ENCODE results near the gene PTPN13. TPM values are rescaled to one million over a fixed set of nuclear protein-coding genes. Genes with fewer than 3 reads are reported as not detected.

Gene PTPN13
- total RNA-seq, 1 donor from 2014 or later: 5.6 TPM

- Mint-ChIP-seq H3K27me3 (ENCODE audit: unreplicated experiment) (no peaks in the 10 kb centered on the region), H3K27ac (ENCODE audit: unreplicated experiment) (no peak overlapping the region), H3K4me3 (ENCODE audit: unreplicated experiment) (no peak overlapping the region), H3K36me3 (ENCODE audit: low read depth, unreplicated experiment) (peaks cover 5% of the 10 kb centered on the region), H3K4me1 (ENCODE audit: unreplicated experiment) (no peaks in the 10 kb centered on the region), H3K9me3 (ENCODE audit: unreplicated experiment) (no peaks in the 10 kb centered on the region)
- no peak for DNase-seq (ENCODE audit: low spot score)
- TF ChIP-seq CTCF (IDR thresholded peaks at IDR 0.05; ENCODE audit: unreplicated experiment): no peak
These were observed 194.7 kb downstream of the PTPN13 start for GRCh38 chr4:86788826-86789225.

DNA sequence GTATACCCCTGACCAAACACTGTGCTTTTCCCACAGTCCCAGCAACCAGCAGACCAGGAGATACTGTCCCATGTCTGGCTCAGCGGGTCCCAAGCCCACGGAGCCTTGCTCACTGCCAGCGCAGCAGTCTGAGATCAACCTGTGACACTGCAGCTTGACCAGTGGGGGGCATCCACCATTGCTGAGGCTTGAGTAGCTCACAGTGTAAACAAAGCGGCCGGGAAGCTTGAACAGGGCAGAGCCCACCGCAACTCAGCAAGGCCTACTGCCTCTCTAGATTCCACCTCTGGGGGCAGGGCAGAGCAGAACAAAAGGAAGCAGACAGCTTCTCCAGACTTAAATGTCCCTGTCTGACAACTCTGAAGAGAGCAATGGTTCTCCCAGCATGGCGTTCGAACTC lies 197.0 kb downstream of the PTPN13 start:
- no peaks in the 10 kb centered on the region for H3K9me3 Mint-ChIP-seq (ENCODE audit: unreplicated experiment)
- peaks cover 5% of the 10 kb centered on the region for H3K36me3 Mint-ChIP-seq (ENCODE audit: low read depth, unreplicated experiment)
- H3K4me1 Mint-ChIP-seq (ENCODE audit: unreplicated experiment): no peaks in the 10 kb centered on the region
- no peak overlapping the region for H3K4me3 Mint-ChIP-seq (ENCODE audit: unreplicated experiment)
- peak; percentile 8 for DNase-seq (ENCODE audit: low spot score)
- no peak for TF ChIP-seq CTCF (IDR thresholded peaks at IDR 0.05; ENCODE audit: unreplicated experiment)
- H3K27ac Mint-ChIP-seq (ENCODE audit: unreplicated experiment): no peak overlapping the region
- peaks cover 2% of the 10 kb centered on the region for H3K27me3 Mint-ChIP-seq (ENCODE audit: unreplicated experiment)

- H3K4me1 Mint-ChIP-seq (ENCODE audit: unreplicated experiment): no peaks in the 10 kb centered on the region
- no peak for DNase-seq (ENCODE audit: low spot score)
- no peaks in the 10 kb centered on the region for H3K27me3 Mint-ChIP-seq (ENCODE audit: unreplicated experiment)
- H3K4me3 Mint-ChIP-seq (ENCODE audit: unreplicated experiment): no peak overlapping the region
- no peak overlapping the region for H3K27ac Mint-ChIP-seq (ENCODE audit: unreplicated experiment)
- no peaks in the 10 kb centered on the region for H3K9me3 Mint-ChIP-seq (ENCODE audit: unreplicated experiment)
- H3K36me3 Mint-ChIP-seq (ENCODE audit: low read depth, unreplicated experiment): no peaks in the 10 kb centered on the region
- TF ChIP-seq CTCF (IDR thresholded peaks at IDR 0.05; ENCODE audit: unreplicated experiment): no peak
These were observed 215.7 kb downstream of the PTPN13 start for GRCh38 chr4:86809809-86810208.

DNA sequence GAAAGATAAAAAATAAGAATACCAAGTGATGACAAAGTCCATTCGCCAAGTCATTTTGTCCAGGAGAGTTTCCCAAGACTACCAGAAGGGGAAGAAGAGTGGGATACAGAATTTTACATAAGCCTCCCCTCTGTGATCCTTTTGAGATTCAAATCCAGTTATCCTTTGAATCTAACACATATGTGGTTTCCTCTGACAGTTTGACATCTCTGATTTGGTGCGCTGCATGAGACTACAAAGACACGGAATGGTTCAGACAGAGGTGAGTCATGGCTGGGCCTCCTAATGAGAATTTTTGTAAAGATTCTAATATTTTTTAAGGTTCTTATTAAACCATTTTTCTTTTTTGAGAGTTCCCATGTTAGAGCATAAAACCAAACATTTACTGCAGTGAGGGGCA lies 216.7 kb downstream of the PTPN13 start:
- H3K27ac Mint-ChIP-seq (ENCODE audit: unreplicated experiment): no peak overlapping the region
- H3K9me3 Mint-ChIP-seq (ENCODE audit: unreplicated experiment): no peaks in the 10 kb centered on the region
- H3K27me3 Mint-ChIP-seq (ENCODE audit: unreplicated experiment): no peaks in the 10 kb centered on the region
- no peak overlapping the region for H3K4me3 Mint-ChIP-seq (ENCODE audit: unreplicated experiment)
- no peak for TF ChIP-seq CTCF (IDR thresholded peaks at IDR 0.05; ENCODE audit: unreplicated experiment)
- no peak for DNase-seq (ENCODE audit: low spot score)
- no peaks in the 10 kb centered on the region for H3K36me3 Mint-ChIP-seq (ENCODE audit: low read depth, unreplicated experiment)
- H3K4me1 Mint-ChIP-seq (ENCODE audit: unreplicated experiment): no peaks in the 10 kb centered on the region

DNA sequence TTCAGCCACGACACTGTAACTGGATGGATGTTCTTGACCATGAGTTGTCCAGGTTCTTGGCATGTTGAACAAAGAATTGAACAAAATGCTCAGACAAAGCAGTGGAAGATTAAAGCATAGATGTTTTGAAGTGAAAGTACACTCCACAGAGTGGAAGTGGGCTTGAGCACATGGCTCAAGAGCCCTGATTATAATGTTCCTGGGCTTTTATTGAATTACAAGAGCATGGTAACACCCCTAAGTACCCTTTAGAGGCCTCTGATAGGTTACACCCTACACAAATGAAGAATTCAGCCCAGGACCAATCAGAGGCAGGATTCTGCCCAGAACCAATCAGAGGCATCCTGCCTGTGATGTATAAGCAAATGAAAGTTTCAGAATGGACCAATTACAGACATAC lies 221.5 kb downstream of the PTPN13 start:
- Mint-ChIP-seq H3K4me1 (ENCODE audit: unreplicated experiment) (no peaks in the 10 kb centered on the region), H3K36me3 (ENCODE audit: low read depth, unreplicated experiment) (no peaks in the 10 kb centered on the region), H3K27ac (ENCODE audit: unreplicated experiment) (no peak overlapping the region), H3K27me3 (ENCODE audit: unreplicated experiment) (no peaks in the 10 kb centered on the region), H3K9me3 (ENCODE audit: unreplicated experiment) (no peaks in the 10 kb centered on the region), H3K4me3 (ENCODE audit: unreplicated experiment) (no peak overlapping the region)
- DNase-seq (ENCODE audit: low spot score): no peak
- TF ChIP-seq CTCF (IDR thresholded peaks at IDR 0.05; ENCODE audit: unreplicated experiment): no peak

Measured in endothelial cell (in vitro differentiated cells).